Measurements from ENCODE around the gene NCOA1. TPM values are rescaled to one million over a fixed set of nuclear protein-coding genes. Genes with fewer than 3 reads are reported as not detected.
A peak's percentile ranks its signal among the peaks of the same experiment; 100 is the strongest.

NCOA1 gene
- total and polyA plus RNA-seq, 2 experiments from 2014 or later: 6.7 to 9.1 TPM

- Histone ChIP-seq H3K36me3 (no peaks in the 10 kb centered on the region), H3K27ac (no peak overlapping the region), H3K4me3 (no peak overlapping the region), H3K4me1 (ENCODE audit: low read depth) (peaks cover 13% of the 10 kb centered on the region), H3K9me3 (ENCODE audit: low read depth) (no peaks in the 10 kb centered on the region), H3K27me3 (peaks cover 31% of the 10 kb centered on the region)
- no peak for TF ChIP-seq CTCF (IDR thresholded peaks at IDR 0.05; ENCODE audit: low read depth, low read length)
- DNase-seq (ENCODE audit: low read depth in 1 of 2, low spot score in 1 of 2): peak in 1 of 2 donors; percentile 37
Observed at GRCh38 chr2:24508878-24509277, 17.8 kb downstream of the NCOA1 start.

DNA sequence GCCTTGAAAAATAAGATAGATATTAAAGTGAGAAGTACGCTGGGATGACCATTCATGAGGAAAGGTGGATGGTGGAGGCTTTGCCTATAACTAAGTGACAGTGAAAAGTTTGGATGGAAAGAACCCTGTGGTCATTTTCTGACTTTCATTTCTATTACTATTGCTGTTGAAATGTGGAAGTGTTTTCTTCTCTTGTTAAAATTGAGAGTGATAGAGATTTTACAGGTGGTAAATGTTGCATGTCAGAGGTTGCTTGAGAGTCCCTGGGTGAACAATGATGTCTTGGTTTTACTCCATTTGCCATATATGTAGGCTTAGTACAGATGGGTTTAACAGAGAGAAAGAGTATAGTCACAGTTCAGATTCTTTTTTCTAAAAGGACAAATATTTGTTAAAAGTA, 18.4 kb downstream of the NCOA1 start:
- Histone ChIP-seq H3K4me3 (no peak overlapping the region), H3K36me3 (no peaks in the 10 kb centered on the region), H3K27ac (no peak overlapping the region), H3K4me1 (ENCODE audit: low read depth) (peaks cover 13% of the 10 kb centered on the region), H3K27me3 (peaks cover 31% of the 10 kb centered on the region), H3K9me3 (ENCODE audit: low read depth) (no peaks in the 10 kb centered on the region)
- no peak for DNase-seq (ENCODE audit: low read depth in 1 of 2, low spot score in 1 of 2)
- no peak for TF ChIP-seq CTCF (IDR thresholded peaks at IDR 0.05; ENCODE audit: low read depth, low read length)

DNA sequence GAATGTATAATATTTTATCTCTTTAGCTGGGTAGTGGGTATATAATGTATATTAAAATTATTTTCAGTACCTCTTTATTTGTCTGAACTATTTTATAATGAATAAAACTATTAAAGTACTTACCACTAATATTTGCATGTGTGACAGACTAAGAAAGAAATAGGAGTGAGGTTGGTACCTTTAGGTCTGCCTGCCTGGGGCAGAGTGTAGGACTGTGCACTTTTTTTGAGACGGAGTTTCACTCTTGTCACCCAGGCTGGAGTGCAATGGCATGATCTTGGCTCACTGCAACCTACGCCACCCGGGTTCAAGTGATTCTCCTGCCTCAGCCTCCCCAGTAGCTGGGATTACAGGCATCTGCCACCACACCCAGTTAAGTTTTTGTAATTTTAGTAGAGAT, 18.8 kb downstream of the NCOA1 start:
- peaks cover 13% of the 10 kb centered on the region for H3K4me1 ChIP-seq (ENCODE audit: low read depth)
- no peak overlapping the region for H3K4me3 ChIP-seq
- H3K9me3 ChIP-seq (ENCODE audit: low read depth): no peaks in the 10 kb centered on the region
- H3K27me3 ChIP-seq: peaks cover 31% of the 10 kb centered on the region
- DNase-seq (ENCODE audit: low read depth in 1 of 2, low spot score in 1 of 2): no peak
- H3K36me3 ChIP-seq: no peaks in the 10 kb centered on the region
- TF ChIP-seq CTCF (IDR thresholded peaks at IDR 0.05; ENCODE audit: low read depth, low read length): no peak
- H3K27ac ChIP-seq: no peak overlapping the region

DNA sequence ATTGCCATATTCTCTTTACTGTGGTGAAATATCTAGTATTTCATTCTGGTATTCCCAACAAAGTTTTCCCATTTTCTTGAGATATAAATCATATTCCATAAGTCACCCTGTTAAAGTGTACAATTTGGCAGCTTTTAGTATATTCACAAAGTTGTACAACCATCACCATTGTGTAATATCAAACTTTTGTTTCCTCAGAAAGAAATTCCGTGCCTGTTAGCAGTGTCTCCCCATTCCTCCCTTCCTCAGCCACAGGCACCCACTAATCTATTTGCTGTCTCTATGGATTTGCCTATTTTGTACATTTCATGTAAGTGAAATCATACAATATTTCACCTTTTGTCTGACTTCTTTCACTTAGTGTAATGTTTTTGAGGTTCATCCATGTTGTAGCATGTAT, 19.7 kb downstream of the NCOA1 start:
- H3K27ac ChIP-seq: no peak overlapping the region
- no peak for DNase-seq (ENCODE audit: low read depth in 1 of 2, low spot score in 1 of 2)
- peaks cover 28% of the 10 kb centered on the region for H3K27me3 ChIP-seq
- TF ChIP-seq CTCF (IDR thresholded peaks at IDR 0.05; ENCODE audit: low read depth, low read length): no peak
- peaks cover 13% of the 10 kb centered on the region for H3K4me1 ChIP-seq (ENCODE audit: low read depth)
- no peaks in the 10 kb centered on the region for H3K36me3 ChIP-seq
- no peak overlapping the region for H3K4me3 ChIP-seq
- H3K9me3 ChIP-seq (ENCODE audit: low read depth): no peaks in the 10 kb centered on the region

DNA sequence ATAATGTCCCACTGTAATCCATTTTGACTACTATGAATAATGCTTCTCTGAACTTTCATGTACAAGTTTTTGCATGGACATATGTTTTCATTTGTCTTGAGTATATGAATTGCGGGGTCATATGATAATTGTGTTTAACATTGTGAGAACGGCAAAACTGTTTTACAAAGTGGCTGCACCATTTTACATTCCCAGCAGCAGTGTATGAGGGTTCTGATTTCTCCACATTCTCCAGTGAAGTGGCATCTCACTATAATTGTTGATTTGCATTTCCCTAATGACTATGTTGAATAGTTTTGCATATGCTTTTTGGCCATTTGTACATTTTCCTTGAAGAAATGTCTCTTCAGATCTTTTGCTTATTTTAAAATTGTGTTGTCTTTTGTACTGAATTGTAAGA, 20.1 kb downstream of the NCOA1 start:
- no peak for DNase-seq (ENCODE audit: low read depth in 1 of 2, low spot score in 1 of 2)
- H3K9me3 ChIP-seq (ENCODE audit: low read depth): no peaks in the 10 kb centered on the region
- no peak overlapping the region for H3K27ac ChIP-seq
- TF ChIP-seq CTCF (IDR thresholded peaks at IDR 0.05; ENCODE audit: low read depth, low read length): no peak
- H3K4me3 ChIP-seq: no peak overlapping the region
- H3K4me1 ChIP-seq (ENCODE audit: low read depth): peaks cover 13% of the 10 kb centered on the region
- peaks cover 24% of the 10 kb centered on the region for H3K27me3 ChIP-seq
- H3K36me3 ChIP-seq: no peaks in the 10 kb centered on the region

- Histone ChIP-seq H3K27ac (no peak overlapping the region), H3K4me3 (no peak overlapping the region), H3K4me1 (ENCODE audit: low read depth) (peaks cover 13% of the 10 kb centered on the region), H3K27me3 (peaks cover 17% of the 10 kb centered on the region), H3K36me3 (no peaks in the 10 kb centered on the region), H3K9me3 (ENCODE audit: low read depth) (no peaks in the 10 kb centered on the region)
- no peak for DNase-seq (ENCODE audit: low read depth in 1 of 2, low spot score in 1 of 2)
- no peak for TF ChIP-seq CTCF (IDR thresholded peaks at IDR 0.05; ENCODE audit: low read depth, low read length)
Observed at GRCh38 chr2:24511894-24512293, 20.8 kb downstream of the NCOA1 start.

All from cardiac muscle cell (in vitro differentiated cells and primary cell).